Tibial nerve (tissue), 4 donors: ENCODE results near the gene LIPA. TPM values are rescaled to one million over a fixed set of nuclear protein-coding genes. Genes with fewer than 3 reads are reported as not detected.
"Not testable (repeated sequence)": the region's sequence is repeated elsewhere in the genome, so short reads cannot be mapped to it uniquely, and the experiment has no call there.

Experiments
- DNase-seq, 2 donors: peaks; one replicate each; pipeline ENCODE4 v3.0.0-alpha.2; 2019; ENCODE audit warnings: low spot score in 2 of 2
- H3K27ac ChIP-seq, 4 donors: fragments of 200-600 bp; sonication (generic) in 3 of 4; one replicate each; pipeline ENCODE4 v1.5.1; 2017 to 2019; ENCODE audit warnings: mild to moderate bottlenecking in 1 of 4
- H3K27me3 ChIP-seq, 2 donors: fragments of 200-600 bp; sonication (generic) in 1 of 2; one replicate each; pipeline versions ENCODE4 v1.5.1 to v1.6.0; 2017 to 2019
- H3K36me3 ChIP-seq, 3 donors: fragments of 200-600 bp; sonication (generic); one replicate each; pipeline ENCODE4 v1.5.1; 2018 to 2019
- H3K4me1 ChIP-seq, 4 donors: fragments of 200-600 bp; sonication (generic) in 3 of 4; one replicate each; pipeline ENCODE4 v1.5.1; 2017 to 2019
- H3K4me3 ChIP-seq, 4 donors: fragments of 200-600 bp; sonication (generic) in 3 of 4; one replicate each; pipeline ENCODE4 v1.5.1; 2017 to 2019; ENCODE audit warnings: mild to moderate bottlenecking in 1 of 4, moderate library complexity in 1 of 4
- H3K9me3 ChIP-seq, 4 donors: fragments of 200-600 bp; sonication (generic) in 3 of 4; one replicate each; pipeline ENCODE4 v1.5.1; 2017 to 2019
- EP300 ChIP-seq, 2 donors: sonication (generic); formaldehyde crosslinking; IDR thresholded peaks; one replicate each; pipeline ENCODE4 v1.6.1; 2017; ENCODE audit warnings: antibody characterized with exemption in 2 of 2, mild to moderate bottlenecking in 1 of 2
- POLR2A ChIP-seq, 2 donors: fragments of 450-650 bp; IDR thresholded peaks; one replicate each; pipeline ENCODE4 v1.6.1; 2017; ENCODE audit warnings: antibody characterized with exemption in 2 of 2, mild to moderate bottlenecking in 2 of 2, moderate library complexity in 2 of 2
- WGBS, 2 donors: methylation state at CpG; one replicate each; pipeline ENCODE4 v1.1.5; 2018; 5-methylcytosine and 5-hydroxymethylcytosine counted together
- total RNA-seq, 4 donors: library from RNA; depleted of rRNA; stranded (reverse); fragments of >200 nt; gene quantifications; one replicate each; pipeline ENCODE4 v1.1.0, GENCODE V29; 2016
- TF ChIP-seq, protein P1 (sequence below), 5 experiments: fragments of 200-600 bp in 3 of 5; fragments of 450-650 bp in 2 of 5; sonication (generic) in 3 of 5; IDR thresholded peaks; one replicate each; pipeline ENCODE4 v1.5.1; 2016 to 2019; ENCODE audit warnings: antibody characterized with exemption in 5 of 5, mild to moderate bottlenecking in 3 of 5, moderate library complexity in 2 of 5

The LIPA gene
- total RNA-seq, 4 donors from 2014 or later, result 36.6 to 57.9 (median 39.5) TPM

DNA sequence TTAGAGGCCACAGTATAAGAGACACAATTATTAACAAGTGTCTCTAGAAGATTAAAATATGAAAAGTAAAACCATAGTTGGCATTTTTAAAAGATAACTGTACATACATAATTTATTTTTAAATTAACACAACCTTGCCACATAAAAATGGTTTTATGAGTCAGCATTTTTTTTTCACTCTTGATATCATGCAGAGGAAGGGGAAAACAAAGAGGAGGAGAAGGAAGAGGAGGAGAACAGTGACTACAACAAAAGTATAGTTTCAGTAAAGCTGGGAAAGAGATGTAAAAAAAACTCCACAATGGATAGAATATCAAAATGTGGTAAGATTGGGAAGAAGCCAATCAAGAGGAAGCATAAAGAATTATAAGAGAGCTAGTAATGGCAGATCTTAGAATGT lies 78.5 kb downstream of the LIPA start:
- Histone ChIP-seq H3K36me3 (no peaks in the 10 kb centered on the region), H3K4me3 (no peak overlapping the region), H3K4me1 (no peaks in the 10 kb centered on the region), H3K27me3 (no peaks in the 10 kb centered on the region), H3K9me3 (no peaks in the 10 kb centered on the region), H3K27ac (no peak overlapping the region)
- TF ChIP-seq EP300 (IDR thresholded peaks at IDR 0.05), result no peak
- no peak for DNase-seq

DNA sequence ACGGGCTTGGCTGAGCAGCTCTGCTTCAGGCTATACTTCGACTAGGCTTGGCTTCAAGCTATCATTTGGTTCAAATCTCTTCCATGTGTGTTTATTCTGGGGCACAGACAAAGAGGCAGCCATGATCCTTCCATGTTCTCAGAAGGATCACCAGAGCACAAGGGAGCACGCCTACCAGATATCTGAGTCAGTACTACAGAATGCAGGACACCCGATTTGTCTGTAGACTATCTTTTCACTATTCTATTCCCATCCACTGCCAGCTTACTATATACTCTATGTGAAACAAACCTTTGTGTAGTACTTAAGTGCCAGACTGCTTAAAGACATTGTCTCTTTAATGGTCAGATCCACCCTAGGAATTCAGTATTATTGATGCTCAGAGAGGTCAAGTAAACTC lies 79.6 kb downstream of the LIPA start:
- Histone ChIP-seq H3K4me1 (no peaks in the 10 kb centered on the region), H3K36me3 (no peaks in the 10 kb centered on the region), H3K4me3 (no peak overlapping the region), H3K9me3 (no peaks in the 10 kb centered on the region), H3K27me3 (no peaks in the 10 kb centered on the region), H3K27ac (no peak overlapping the region)
- TF ChIP-seq, protein P1, sequence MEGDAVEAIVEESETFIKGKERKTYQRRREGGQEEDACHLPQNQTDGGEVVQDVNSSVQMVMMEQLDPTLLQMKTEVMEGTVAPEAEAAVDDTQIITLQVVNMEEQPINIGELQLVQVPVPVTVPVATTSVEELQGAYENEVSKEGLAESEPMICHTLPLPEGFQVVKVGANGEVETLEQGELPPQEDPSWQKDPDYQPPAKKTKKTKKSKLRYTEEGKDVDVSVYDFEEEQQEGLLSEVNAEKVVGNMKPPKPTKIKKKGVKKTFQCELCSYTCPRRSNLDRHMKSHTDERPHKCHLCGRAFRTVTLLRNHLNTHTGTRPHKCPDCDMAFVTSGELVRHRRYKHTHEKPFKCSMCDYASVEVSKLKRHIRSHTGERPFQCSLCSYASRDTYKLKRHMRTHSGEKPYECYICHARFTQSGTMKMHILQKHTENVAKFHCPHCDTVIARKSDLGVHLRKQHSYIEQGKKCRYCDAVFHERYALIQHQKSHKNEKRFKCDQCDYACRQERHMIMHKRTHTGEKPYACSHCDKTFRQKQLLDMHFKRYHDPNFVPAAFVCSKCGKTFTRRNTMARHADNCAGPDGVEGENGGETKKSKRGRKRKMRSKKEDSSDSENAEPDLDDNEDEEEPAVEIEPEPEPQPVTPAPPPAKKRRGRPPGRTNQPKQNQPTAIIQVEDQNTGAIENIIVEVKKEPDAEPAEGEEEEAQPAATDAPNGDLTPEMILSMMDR (IDR thresholded peaks at IDR 0.05), result no peak
- no peak for TF ChIP-seq EP300 (IDR thresholded peaks at IDR 0.05)
- no peak for TF ChIP-seq POLR2A (IDR thresholded peaks at IDR 0.05)
- 41 to 43% methylated on average over 4 of the region's 4 CpGs for WGBS, 2 donors
- no peak for DNase-seq

DNA sequence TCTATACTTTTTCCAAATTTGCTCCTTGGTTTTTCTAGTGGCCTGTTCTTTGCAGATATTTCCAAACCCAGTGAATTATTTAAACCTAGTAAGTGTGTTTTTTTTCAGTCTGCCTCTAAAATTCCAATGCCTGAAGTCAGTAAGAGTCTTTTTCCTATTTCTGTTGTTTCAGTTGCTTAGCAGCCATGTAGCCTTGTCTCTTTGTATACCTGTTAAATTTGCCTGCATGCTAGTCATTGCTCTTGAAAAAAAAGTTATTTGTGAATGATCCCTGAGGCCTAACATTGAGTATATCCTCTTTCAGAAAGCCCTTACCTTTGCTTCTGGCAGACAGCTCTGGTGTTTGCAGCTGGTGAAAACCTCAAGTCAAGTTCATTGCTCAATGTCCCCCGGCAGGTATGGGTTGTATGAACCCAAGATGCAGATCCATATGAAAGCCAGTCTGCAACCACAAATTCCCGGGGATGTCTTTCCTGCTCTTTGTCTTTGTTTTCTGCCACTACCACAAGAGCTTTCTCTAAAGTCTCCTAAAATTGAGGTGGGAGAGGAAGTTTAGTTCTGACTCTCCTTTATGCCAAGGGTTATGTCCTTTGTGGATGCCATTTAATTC lies 80.2 kb downstream of the LIPA start:
- H3K27me3 ChIP-seq, result no peaks in the 10 kb centered on the region
- H3K36me3 ChIP-seq, result no peaks in the 10 kb centered on the region
- no peak overlapping the region for H3K27ac ChIP-seq
- H3K9me3 ChIP-seq, result no peaks in the 10 kb centered on the region
- 75 to 86% methylated on average over 2 of the region's 2 CpGs for WGBS, 2 donors
- no peak for TF ChIP-seq EP300 (IDR thresholded peaks at IDR 0.05)
- TF ChIP-seq POLR2A (IDR thresholded peaks at IDR 0.05), result no peak
- TF ChIP-seq, protein P1 (IDR thresholded peaks at IDR 0.05), result no peak
- no peak overlapping the region for H3K4me3 ChIP-seq
- no peak for DNase-seq
- H3K4me1 ChIP-seq, result no peaks in the 10 kb centered on the region

DNA sequence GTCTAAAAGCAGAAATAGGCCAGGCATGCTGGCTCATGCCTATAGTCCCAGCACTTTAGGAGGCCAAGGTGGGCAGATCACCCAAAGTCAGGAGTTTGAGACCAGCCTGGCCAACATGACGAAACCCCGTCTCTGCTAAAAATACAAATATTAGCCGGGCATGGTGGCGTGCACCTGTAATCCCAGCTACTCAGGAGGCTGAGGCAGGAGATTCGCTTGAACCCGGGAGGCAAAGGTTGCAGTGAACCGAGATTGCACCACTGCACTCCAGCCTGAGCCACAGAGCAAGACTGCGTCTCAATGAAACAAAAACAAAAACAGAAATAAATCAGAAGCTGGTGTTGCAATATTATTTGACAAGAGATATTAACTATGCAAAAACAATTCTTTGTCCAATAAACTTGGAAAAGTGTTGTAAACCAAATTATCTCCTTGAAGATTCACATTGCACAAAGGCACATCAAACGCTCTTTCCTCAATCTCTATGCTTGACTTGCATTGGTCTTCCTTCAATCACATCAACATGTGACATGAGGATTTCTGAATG lies 83.1 kb downstream of the LIPA start:
- H3K27me3 ChIP-seq, H3K36me3 ChIP-seq, H3K4me3 ChIP-seq, DNase-seq, H3K9me3 ChIP-seq, H3K4me1 ChIP-seq, H3K27ac ChIP-seq: not testable (repeated sequence)
- 86 to 90% methylated on average over 9 of the region's 9 CpGs for WGBS, 2 donors

DNA sequence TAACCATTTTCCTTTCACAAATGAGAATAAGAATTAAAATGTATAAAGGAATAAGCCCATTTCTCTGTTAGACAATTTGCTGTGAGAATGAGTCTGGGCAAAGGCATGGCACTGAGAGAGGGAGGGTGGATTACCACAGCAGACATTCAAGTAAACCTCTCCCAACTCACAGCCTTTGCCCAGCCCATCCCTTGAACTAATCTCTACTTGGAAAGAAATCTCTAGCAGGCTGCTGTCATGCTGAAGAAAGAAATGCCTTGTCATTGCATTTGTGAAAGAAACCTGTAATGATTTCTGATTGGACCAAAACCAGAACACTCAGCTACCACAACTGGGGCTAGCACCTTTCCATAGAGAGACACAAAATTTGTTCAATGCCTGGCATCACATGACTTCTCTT lies 83.7 kb downstream of the LIPA start:
- Histone ChIP-seq H3K4me3 (no peak overlapping the region), H3K27me3 (no peaks in the 10 kb centered on the region), H3K4me1 (no peaks in the 10 kb centered on the region), H3K36me3 (no peaks in the 10 kb centered on the region), H3K27ac (no peak overlapping the region), H3K9me3 (no peaks in the 10 kb centered on the region)
- no peak for DNase-seq
- TF ChIP-seq EP300 (IDR thresholded peaks at IDR 0.05), result no peak

DNA sequence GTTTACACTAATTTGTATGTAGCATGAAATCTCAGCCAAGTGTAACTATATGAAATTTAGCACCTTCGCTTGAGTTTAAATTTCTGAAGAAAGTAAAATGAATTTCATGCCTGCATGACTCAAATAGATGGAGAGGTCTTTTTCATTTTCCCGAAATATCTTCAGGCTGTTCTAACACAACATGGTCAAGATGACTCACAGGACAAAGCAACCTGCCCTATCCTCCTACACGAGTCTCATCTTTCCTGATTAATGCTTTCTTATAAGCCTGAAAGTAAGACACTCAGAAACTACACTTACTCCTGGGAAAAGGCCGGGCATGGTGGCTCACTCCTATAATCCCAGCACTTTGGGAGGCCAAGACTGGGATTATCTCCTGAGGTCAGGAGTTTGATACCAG lies 85.7 kb downstream of the LIPA start:
- no peaks in the 10 kb centered on the region for H3K4me1 ChIP-seq
- WGBS, 2 donors, result 87 to 91% methylated on average over 4 of the region's 4 CpGs
- H3K36me3 ChIP-seq, result no peaks in the 10 kb centered on the region
- no peak overlapping the region for H3K27ac ChIP-seq
- H3K9me3 ChIP-seq, result no peaks in the 10 kb centered on the region
- no peaks in the 10 kb centered on the region for H3K27me3 ChIP-seq
- no peak for TF ChIP-seq POLR2A (IDR thresholded peaks at IDR 0.05)
- TF ChIP-seq, protein P1 (IDR thresholded peaks at IDR 0.05), result no peak
- no peak overlapping the region for H3K4me3 ChIP-seq
- no peak for DNase-seq

DNA sequence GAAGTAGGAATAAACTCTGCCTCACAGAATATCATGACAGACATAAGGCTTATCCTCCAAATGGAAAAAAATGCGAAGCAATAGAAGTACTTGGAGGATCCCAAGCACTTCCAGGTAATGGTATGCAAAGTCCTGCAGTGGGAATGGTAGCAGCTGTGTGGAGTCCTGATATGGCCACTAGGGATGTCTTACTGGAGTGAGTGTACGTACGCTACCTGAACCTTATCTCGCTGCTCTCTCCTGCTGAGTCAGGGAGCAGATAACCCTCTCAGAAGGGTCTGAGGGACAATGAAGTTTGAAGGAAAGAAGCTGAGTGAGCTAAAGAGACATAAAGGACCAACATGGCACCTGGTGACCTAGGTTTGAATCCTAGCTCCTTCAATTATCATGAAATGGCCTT lies 86.7 kb downstream of the LIPA start:
- WGBS, 2 donors, result 75 to 98% methylated on average over 4 of the region's 4 CpGs
- no peak for DNase-seq
- Histone ChIP-seq H3K9me3 (no peaks in the 10 kb centered on the region), H3K27me3 (no peaks in the 10 kb centered on the region), H3K36me3 (no peaks in the 10 kb centered on the region), H3K27ac (no peak overlapping the region), H3K4me3 (no peak overlapping the region), H3K4me1 (no peaks in the 10 kb centered on the region)
- TF ChIP-seq, protein P1 (IDR thresholded peaks at IDR 0.05), result no peak
- TF ChIP-seq EP300 (IDR thresholded peaks at IDR 0.05) (no peak), POLR2A (IDR thresholded peaks at IDR 0.05) (no peak)
